DMS79 treated with DMSO at 0.1 percent for 48 hours (cell line): Measurements from ENCODE around the gene AIMP2.
"Not testable (repeated sequence)": the region's sequence is repeated elsewhere in the genome, so short reads cannot be mapped to it uniquely, and the experiment has no call there.

Experiments
- DNase-seq: peaks from one replicate; lab custom pipeline; 2025; lab: John Stamatoyannopoulos, UW

AIMP2 gene

GRCh38 chr7:6008668-6009611 is at the start of gene AIMP2, which contains the start of gene PMS2:
AIMP2 (plus strand) TSS chr7:6009272; CDS start chr7:6009364, 92 bp downstream.
PMS2 (minus strand) TSS chr7:6009049; CDS start chr7:6009019, 30 bp downstream.
- DNase-seq = peak; percentile 97

- DNase-seq = not testable (repeated sequence)
These were observed 45.9 kb upstream of the AIMP2 start for GRCh38 chr7:5963205-5963604.

DNA sequence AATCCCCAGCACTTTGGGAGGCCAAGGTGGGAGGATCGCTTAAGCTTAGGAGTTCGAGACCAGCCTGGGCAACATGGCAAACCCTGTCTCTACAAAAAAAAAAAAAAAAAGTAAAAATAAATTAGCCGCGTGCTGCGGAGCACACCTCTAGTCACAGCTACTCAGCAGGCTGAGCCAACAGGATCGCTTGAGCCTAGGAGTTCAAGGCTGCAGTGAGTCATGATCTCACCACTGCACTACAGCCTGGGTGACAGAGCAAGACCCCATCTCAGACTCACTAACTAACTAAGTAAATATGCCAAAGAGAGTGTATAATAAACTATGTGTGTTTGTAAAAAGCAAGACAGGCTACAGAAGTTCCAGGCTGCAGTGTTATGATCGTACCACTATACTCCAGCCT is 45.3 kb upstream of the AIMP2 start:
- DNase-seq = not testable (repeated sequence)

DNA sequence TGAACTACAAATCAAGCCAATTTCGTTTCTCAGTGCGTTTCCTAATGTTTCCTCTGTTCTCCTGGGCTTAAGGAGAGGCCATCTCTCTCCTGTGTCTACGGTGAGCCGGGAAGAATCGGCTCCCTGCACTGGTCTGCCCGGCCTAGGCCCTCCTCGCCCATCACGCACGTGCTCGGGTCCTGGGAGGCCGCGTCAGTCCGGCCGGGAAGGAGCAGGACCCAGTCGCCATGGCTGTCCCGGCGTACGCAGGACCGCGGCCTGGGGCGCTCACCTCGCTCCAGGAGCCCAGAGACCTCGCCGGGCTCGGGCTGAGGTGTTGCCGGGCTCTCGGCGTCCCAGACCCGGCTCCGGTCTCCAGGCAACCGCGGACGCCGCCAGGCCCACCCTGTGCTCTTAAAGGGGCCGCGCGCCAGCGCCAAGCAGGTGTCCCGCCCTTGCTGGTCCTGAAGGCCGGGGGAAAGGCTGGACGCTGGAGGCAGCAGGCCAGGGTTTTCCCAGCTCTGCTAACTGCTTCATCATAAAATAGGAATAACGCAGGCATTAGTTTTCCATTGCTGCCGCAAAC is 38.6 kb upstream of the AIMP2 start, which contains the start of gene RSPH10B:
Gene RSPH10B (minus strand): TSS at position 343 of the 565 bp plus-strand sequence. CDS start 3,573 bp downstream, outside the sequence.
- not testable (repeated sequence) for DNase-seq

DNA sequence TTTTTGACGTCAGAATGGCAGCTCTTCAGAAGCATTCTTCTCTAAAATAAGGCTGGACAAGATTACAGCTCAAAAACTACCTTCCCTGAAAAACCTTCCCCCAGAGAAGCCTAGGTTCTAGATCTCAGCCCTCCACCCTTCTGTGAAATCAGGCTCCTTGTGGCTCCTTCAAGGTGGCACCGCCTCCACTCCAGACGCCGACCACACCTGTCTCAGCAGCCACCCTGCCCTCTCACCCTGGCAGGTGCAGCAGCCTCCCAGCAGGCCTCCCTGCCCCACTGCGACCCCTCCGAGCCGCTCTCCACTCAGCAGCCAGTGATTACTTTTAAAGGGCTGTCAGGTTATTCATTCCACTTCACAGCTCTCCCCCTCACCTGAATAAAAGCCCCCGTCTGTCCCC is 35.5 kb upstream of the AIMP2 start:
- DNase-seq = not testable (repeated sequence)

- DNase-seq = not testable (repeated sequence)
These were observed 29.3 kb upstream of the AIMP2 start for GRCh38 chr7:5979680-5980314.

- DNase-seq = not testable (repeated sequence)
These were observed 22.0 kb upstream of the AIMP2 start for GRCh38 chr7:5987061-5987460.

DNA sequence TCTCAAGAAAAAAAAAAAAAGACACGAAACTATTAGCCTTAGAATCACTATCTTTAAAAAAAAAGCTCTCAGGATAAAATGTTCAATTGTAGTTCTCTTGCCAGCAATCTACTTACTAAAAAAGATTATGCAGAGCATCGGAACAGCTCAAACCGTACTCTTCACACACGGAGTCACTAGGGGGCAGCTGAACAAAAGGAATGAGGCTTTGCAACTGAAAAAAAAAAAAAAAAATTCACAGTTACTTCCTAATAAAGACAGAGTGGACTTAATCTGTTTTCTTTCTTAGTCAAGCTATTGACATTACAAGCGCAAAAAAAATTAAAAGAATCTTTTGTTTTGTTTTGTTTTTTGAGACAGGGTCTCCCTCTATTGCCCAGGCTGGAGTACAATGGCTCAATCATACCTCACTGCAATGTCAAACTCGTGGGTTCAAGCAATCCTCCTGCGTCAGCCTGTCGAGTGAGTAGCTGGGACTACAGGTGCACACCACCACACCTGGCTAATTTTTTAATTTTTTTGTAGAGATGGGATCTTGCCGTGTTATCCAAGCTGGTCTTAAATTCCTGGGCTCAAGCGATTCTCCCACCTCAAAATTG is 11.8 kb upstream of the AIMP2 start:
- peak; percentile 67 for DNase-seq

- DNase-seq = no peak
These were observed 1.7 kb upstream of the AIMP2 start for GRCh38 chr7:6007386-6007785.

GRCh38 chr7:6007835-6008590 is 1.1 kb upstream of the AIMP2 start:
- not testable (repeated sequence) for DNase-seq

- not testable (repeated sequence) for DNase-seq
These were observed 1.3 kb downstream of the AIMP2 start for GRCh38 chr7:6010370-6010769.

GRCh38 chr7:6011541-6011940 is 2.5 kb downstream of the AIMP2 start:
- no peak for DNase-seq

DNA sequence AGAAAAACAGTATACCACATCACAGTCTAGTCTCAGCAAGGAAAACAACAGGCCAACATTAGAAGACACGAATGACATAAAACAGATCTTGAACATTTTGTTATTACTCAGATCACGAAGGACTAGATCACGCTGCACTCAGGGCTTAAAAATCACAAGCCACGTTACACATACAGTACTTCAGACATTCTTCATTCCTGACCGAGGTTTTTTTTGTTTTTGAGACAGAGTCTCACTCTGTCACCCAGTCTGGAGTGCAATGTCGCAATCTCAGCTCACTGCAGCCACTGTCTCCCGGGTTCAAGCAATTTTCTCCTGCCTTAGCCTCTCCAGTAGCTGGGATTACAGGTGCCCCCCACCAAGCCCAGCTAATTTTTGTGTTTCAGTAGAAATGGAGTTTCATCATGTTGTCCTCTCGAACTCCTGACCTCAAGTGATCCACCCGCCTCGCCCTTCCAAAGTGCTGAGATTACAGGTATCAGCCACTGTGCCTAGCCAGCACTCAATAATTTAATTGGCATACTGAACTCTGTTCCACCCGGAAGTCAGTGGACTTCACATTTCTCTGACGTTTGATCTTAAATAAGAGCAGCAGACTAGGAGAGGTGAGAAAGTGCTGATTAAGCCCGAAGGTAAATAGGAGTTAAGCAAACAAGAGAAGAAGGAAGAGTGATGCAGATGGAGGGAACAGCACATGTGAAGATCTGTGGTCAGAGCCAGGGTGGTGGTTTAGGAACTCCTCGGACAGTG is 3.5 kb downstream of the AIMP2 start:
- DNase-seq = no peak

DNA sequence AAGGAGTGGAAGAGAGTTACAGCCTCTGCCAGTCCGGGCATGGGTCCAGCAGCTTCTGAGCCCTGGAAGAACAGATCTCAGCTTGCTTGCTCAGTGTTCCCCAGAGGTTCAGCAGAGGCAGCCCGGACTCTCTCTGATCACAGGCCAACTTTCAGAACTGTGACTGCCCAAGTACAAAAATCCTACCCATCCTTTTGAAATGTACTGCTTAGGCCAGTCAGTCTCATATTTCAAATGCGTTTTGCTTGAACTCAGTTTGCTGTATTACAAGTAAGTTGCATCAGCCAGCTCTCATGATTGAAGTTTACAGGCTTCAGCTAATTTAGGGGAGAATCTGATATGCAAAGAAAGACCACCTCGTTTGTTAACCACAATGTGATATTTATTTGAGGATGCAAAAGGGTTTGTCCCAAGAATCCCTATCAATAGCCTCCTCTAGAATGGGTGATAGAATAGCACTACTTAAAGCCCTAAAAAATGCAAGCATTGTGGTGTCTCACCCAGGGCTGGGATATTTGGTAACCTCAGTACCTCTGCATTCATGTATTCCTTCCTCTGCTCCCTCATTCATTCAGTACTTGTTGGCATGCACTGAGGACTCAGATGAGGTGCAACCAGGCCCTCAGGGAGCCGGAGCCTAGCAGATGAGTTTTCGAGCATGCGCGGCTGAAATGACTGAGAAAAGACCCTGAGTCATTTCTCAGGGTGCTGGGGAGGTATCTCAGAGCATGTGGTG is 7.0 kb downstream of the AIMP2 start:
- DNase-seq = peak; percentile 94

DNA sequence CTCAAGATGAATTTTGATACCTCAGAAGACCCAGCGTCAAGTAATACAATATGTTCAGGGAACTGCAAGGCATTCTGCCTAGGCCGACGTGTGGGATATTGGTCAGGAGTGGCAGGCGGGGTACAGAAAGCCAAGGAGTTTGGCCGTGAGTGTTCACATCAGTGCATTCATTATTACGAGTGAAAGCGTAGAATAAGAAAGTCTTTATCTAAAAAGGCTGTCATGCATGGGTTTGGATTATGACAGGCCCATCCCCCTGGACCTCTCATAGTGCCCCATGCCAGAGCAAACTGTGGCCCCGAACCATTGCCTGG is 7.5 kb downstream of the AIMP2 start:
- DNase-seq = no peak

DNA sequence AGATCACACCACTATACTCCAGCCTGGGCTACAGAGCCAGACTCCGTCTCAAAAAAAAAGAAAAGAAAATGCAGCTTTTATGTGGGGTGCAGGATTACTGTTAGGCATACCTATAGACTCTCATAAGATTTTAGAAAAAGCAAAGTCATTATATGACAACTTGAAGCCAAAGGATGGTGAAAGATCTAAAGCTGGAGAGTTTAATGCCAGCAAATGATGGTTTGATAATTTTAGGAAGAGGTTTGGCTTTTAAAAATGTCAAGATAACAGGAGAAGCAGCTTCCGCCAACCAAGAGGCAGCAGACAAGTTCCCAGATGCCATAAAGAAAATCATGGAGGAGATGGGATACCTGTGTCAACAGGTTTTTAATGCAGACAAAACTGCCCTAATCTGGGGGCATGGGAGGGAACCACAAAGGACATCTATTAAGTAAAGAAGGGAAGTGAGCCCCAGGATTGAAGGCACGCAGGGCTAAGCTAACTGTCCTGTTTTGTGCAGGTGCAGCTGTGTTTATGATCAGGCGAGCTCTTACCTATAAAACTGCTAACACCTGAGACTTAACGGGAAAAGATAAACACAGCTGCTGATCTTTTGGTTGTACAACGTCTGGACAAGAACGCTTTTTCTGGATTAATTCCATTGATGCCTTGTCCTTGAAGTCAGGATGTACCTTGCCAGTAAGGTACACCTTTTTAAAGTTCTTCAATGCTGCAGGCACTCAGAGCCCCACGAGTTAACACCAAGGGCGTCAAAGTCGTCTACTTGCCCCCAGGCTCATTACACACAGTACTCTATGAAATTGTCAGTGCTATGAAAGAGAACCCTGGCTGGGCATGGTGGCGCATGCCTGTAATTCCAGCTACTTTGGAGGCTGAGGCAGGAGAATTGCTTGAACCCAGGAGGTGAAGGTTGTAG is 11.6 kb downstream of the AIMP2 start:
- peak; percentile 65 for DNase-seq

DNA sequence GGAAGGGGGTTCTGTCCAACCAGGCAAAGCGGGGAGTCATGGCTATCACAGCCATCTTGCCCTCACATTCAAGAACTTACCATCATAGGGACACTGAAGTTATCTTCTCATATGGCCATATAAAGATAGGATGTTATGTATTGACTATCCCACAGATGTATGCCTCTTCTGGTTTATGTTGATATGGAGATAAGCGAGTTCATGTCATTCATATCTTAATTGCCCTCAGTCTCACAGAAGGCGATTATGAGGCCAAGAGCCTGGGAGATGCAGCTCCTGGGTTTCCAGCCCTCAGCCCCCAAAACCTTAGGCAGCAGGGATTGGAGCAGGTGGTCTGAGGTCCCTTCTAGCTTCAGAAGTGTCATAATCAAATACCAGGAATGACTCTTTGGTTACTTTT is 13.6 kb downstream of the AIMP2 start:
- no peak for DNase-seq

- no peak for DNase-seq
These were observed 14.9 kb downstream of the AIMP2 start for GRCh38 chr7:6023974-6024435.
